Measurements from ENCODE around the gene CTNS.

The CTNS gene

GRCh38 chr17:3681565-3681964 lies 45.0 kb downstream of the CTNS start:
- no peak overlapping the region for H3K4me3 ChIP-seq (replicated peaks; ENCODE audit: low read depth, low read length)
- DNase-seq (ENCODE audit: low read depth) = no peak
- no peak for TF ChIP-seq CTCF (IDR thresholded peaks at IDR 0.05; ENCODE audit: low read length, missing control alignments)

GRCh38 chr17:3682033-3682432 lies 45.5 kb downstream of the CTNS start:
- TF ChIP-seq CTCF (IDR thresholded peaks at IDR 0.05; ENCODE audit: low read length, missing control alignments) = no peak
- no peak overlapping the region for H3K4me3 ChIP-seq (replicated peaks; ENCODE audit: low read depth, low read length)
- no peak for DNase-seq (ENCODE audit: low read depth)

DNA sequence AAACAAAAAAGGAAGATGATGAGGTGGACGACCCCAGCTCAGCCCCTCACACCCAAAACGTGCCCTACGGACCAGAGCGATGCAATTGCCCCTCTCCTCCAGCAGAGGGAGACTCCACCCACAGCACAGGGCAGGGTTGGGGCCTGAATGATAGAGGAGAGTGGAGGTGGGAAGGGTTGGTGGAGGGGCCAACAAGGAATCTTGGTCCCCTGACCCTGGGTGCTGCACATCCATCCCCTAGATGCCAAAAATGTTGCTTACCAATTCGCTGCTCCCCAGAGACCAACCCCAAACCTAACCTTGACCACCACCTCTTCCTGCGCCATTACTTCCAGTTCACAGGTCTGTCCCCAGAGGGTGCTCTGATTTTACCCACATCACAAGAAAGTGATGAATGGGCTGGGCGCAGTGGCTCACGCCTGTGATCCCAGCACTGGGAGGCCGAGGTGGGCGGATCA lies 46.5 kb downstream of the CTNS start:
- no peak overlapping the region for H3K4me3 ChIP-seq (replicated peaks; ENCODE audit: low read depth, low read length)
- TF ChIP-seq CTCF (IDR thresholded peaks at IDR 0.05; ENCODE audit: low read length, missing control alignments) = peak; percentile 97
- peak; percentile 34 for DNase-seq (ENCODE audit: low read depth)

GRCh38 chr17:3685174-3685573 lies 48.6 kb downstream of the CTNS start:
- no peak for DNase-seq (ENCODE audit: low read depth)
- no peak overlapping the region for H3K4me3 ChIP-seq (replicated peaks; ENCODE audit: low read depth, low read length)
- TF ChIP-seq CTCF (IDR thresholded peaks at IDR 0.05; ENCODE audit: low read length, missing control alignments) = no peak

- no peak for TF ChIP-seq CTCF (IDR thresholded peaks at IDR 0.05; ENCODE audit: low read length, missing control alignments)
- no peak overlapping the region for H3K4me3 ChIP-seq (replicated peaks; ENCODE audit: low read depth, low read length)
- DNase-seq (ENCODE audit: low read depth) = no peak
These were observed 51.5 kb downstream of the CTNS start for GRCh38 chr17:3688027-3688553.

GRCh38 chr17:3688852-3689261 lies 52.3 kb downstream of the CTNS start:
- no peak for DNase-seq (ENCODE audit: low read depth)
- no peak overlapping the region for H3K4me3 ChIP-seq (replicated peaks; ENCODE audit: low read depth, low read length)
- TF ChIP-seq CTCF (IDR thresholded peaks at IDR 0.05; ENCODE audit: low read length, missing control alignments) = no peak
